ENCODE results near the gene SLC22A23.

Gene SLC22A23

DNA sequence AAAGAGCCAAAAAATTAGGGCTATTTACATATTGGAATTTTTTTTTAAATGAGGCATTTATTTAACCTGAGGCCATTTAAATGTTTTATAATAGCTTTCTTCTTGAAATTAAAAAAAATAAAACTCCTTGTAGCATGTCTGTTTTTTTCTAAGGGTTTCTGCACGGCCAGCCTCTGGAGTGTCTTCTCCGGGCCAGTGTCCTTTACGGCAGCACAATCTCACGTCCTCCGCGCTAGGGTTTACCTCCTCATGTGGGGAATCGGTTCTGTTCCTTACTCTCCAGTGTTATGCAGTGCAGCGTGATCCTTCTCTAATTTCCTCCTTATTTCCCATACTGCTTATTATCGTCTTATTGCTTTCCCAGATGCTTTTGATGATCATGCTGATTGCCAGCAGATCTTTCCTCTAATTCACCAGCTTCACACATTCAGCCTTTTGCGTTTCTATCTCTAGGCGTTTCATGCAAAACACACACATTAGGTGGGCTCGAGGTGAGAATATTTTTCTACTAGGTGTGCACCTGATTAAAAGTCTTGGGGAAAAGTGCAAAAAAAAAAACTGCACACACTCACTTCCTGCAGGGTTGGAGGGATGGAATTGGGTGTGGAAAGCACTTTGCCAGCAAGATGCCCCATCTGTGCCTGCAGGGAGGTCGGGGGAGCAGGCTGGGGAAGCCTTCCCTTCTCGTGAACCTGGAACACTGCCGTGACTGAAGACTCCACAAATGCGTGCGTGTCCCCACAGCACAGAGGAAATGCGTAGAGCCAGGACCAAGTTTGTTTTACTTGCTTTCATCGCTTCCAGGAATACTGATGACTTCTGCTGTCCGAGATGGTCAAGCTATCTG lies 142.0 kb downstream of the SLC22A23 start:
- no peak for DNase-seq

- DNase-seq, result no peak
Observed at GRCh38 chr6:3314176-3314575, 142.7 kb downstream of the SLC22A23 start.

- no peak for DNase-seq
Observed at GRCh38 chr6:3312604-3313231, 144.1 kb downstream of the SLC22A23 start.

DNA sequence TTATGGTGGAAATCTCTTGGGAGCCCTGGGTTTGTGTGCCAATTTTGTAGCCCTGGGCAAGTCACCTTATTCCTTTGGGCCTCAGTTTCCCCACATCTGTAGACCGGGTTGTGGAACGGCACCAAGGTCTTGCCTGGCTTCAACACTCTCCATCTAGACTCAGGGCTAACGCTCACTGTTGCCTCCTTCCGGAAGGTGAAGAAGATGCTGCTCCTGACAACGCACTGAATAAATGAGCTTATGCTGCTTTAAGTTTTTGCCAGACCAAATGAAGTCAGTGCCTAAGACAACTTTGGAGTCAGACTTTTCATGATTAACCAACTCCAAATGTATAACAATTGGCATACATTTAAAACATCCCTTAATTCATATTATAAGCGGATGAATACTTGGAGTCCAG lies 145.0 kb downstream of the SLC22A23 start:
- DNase-seq, result no peak

DNA sequence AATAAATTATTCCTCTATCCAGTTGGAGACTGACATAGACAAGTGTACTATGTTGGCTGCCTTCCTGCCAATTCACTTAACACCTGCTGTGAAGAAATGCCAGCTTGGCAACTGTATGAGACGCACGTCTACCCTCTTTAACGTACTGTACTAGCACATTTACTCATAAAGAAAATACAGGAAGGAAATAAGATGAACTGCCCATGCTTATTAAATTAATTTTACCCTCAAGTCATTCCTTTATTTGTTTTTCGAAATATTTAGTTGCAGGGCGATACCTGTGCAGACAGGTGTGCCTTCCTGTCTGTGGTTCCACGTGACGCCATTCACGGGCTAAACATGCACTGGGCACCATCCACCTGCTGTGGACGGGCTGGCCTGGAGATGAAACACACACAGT lies 146.1 kb downstream of the SLC22A23 start:
- no peak for DNase-seq

DNA sequence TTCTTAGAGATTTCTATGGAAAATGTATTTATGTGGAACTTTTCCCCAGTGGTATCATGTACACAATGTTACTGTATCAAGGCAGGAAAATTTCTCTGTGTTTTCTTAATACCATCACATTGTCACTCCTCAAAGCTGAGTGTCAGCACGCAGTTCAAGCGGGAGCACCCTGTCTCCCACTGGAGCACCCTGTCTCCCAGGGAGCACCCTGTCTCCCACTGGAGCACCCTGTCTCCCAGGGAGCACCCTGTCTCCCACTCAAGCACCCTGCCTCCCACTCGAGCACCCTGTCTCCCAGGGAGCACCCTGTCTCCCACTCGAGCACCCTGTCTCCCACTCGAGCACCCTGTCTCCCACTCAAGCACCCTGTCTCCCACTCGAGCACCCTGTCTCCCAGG lies 146.8 kb downstream of the SLC22A23 start:
- DNase-seq, result no peak

DNA sequence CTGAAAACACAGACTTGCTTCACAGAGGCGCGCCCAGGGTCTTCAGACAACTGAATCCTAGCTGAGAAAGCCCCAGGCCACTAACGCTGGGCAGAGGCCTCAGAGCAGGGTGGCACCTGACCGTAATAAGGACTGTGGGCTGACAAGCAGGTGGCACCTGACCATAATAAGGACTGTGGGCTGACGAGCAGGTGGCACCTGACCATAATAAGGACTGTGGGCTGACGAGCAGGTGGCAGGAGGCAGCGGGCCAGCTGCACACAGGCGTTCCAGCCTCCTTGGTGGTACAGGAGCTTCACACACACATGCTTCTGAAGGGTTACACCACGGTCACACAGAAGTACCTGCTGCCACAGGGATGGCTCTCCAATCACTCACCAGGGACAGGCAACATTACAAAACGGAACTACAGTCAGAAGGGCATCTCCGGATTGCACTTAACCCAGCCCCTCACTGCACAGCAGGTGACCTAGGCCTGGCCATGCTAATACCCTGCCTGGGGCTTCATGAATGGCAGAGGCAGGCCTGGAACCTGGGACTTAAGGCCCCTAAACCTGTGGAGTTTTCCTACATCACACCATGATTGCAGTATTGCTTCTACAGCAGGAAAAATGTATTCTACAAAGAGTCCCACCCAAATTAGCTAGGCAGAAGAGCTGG lies 147.3 kb downstream of the SLC22A23 start:
- no peak for DNase-seq

DNA sequence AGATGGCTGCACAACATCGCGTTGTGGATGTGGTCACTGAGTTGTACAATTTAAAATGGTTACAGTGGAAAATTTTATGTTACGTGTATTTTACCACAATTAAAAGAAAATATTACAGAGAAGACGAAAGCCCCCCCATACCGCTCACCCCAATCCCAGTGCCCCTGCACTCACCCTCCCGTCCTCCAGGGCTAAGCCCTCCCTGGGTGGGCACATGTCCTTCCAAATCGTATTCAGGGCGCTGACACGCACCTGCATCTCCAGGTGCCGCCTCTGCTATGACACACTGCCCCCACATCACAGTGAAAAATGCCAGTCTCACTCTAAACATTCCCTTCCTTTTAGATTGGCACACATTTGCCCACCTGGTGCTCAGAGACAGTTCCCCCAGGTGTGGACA lies 148.7 kb downstream of the SLC22A23 start:
- DNase-seq, result no peak

GRCh38 chr6:3307436-3307835 lies 149.4 kb downstream of the SLC22A23 start:
- DNase-seq, result no peak

DNA sequence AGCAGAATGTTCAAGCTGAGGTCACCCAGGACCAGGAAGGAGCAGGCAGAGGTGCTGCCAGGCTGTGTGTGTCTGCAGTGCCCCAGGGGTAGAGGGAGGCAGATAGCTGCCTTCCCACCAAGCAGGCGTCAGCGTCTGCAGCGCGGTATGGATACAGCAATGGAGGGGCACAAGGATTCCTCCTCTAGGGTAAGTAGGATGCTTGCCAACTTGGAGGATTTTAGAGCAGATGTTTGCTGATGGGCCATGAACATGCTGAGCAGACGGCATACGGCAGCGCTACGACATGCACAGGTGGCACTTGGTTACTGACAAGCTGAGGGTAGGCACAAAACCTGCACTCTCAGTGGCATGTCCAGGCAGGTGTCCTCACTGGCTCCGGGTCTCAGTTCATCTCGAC lies 150.0 kb downstream of the SLC22A23 start:
- no peak for DNase-seq

DNA sequence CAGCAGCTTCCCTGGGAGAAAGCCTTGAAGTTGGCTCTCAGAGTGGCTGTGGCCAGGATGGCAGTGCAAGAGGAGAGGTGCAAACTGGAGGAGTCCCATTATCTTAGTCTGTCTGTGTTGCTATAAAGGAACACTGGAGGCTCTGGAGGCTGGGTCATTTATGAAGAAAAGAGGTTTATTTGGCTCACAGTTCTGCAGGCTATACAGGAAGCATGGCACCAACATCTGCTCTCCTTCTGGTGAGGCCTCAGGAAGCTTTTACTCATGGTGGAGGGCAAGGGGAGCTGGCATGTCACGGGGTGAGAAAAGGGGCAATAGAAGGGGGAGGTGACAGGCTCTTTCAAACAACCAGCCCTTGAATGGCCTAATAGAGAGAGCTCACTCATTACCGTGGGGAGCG lies 151.0 kb downstream of the SLC22A23 start:
- DNase-seq, result no peak

- DNase-seq, result no peak
Observed at GRCh38 chr6:3305216-3305565, 151.7 kb downstream of the SLC22A23 start.

DNA sequence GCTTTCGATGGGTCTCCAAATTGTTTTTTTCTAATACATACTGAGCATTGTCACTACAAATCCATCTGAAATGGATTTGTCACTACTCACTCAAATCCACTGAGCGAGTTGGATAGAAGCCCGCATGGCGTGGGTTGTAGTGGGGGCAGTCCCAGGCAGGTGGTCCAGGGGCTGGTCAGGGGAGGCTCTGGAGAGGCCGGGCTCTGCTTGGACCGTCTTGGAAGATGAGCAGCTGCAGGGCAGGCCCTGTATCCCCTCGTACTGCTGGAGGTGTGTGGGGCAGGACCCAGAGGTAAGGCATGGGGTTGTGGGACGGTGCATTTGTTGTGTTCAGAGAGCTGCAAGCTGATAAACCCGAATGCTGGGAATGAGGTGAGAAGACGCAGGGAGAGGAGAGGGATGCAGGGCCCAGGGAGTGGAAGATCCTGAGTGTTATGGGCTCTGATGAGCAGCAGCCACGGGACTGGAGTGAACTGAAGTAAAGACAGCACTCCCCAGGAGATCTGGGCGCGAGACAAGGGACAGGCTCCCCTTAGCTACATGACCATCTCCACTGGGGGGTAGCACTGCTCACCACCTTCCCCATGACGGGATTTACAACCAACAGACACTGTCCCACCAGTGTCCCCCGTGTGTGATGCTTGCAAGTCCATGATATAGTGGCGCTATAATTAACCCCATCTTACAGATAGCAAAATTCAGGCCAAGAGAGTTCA lies 152.2 kb downstream of the SLC22A23 start:
- no peak for DNase-seq

DNA sequence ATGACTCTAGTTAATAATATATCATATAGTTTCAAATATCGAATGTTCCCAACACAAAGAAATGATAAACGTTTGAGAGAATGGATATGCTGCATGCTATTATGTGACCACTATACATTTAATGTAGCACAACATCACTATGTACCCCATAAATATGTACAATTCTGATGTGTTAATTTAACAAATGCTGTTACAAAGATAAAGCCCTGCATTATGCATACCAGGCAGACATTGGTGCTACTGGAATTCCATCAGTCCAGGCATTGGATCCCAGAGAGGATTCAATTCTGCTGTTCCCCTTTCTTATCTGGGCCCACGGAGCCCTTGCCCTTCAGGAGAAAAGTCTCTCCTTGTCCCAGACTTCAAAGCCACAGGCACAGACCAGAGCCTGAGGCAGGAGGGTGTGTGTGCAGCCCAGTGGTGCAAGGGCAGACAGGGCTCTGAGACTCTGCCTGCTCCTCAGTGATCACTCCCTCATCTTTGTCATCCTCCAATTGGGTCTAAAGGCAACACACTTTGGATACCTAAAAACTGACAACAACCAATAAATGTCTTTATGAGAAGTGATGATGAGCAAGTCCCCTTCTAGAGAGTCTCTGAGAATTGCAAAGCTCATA lies 152.9 kb downstream of the SLC22A23 start:
- no peak for DNase-seq

DNA sequence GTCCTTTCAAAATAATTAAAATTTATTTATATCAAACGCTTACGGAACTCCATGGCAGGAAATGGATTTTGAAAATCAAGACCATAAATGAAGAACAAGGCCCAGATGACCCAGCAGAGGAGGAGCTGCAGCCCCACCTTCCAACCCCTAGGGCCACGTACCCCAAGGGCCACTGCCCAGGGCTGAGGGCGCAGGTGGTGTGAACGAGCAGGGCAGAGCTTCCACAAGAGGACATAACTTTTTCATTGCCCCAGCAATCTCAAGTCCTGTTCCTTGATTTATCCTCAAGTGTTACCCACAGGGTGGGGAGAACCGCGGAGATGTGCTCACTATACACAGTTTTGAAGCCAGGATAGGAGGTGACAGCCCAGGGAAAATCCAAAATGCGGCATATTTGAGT lies 155.3 kb downstream of the SLC22A23 start:
- DNase-seq, result no peak

DNA sequence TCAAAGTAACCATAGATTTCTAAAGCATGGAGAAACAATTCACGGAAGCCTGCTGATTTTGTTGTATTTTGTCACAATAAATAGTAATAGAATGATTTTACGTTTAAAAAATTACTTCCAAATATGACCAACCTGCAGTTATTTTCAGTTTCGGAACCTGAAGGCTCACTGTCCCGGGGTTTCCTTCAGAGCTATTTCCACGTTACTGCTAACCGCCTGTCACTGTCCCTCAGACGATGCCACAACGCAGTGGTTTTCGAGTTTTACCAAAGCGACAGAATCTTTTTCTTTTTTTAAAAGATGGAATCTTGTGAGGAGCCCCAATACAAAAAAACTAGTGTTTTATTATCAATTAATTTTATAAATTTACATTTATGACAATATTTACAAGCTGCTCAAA lies 157.6 kb downstream of the SLC22A23 start:
- no peak for DNase-seq

GRCh38 chr6:3297909-3298308 lies 158.9 kb downstream of the SLC22A23 start:
- DNase-seq, result no peak

DNA sequence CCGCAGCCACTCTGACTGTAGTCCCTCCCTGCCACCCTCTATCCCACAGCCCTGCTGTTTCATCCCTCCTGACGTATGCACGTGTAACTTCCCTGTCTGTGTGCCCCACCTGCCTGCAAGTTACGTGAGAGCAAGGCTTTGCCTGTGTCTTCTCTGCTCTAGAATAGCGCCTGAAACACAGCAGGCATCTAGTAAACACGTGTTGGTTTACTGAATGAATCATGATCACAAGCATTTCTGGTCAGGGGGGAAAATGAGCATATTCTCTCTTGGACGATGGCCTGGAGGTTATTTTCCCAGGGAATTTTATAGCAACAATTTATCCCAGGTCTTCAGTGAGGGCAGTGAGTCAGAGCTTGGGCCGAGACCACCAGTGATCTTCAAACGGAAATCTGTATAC lies 159.8 kb downstream of the SLC22A23 start:
- no peak for DNase-seq

DNA sequence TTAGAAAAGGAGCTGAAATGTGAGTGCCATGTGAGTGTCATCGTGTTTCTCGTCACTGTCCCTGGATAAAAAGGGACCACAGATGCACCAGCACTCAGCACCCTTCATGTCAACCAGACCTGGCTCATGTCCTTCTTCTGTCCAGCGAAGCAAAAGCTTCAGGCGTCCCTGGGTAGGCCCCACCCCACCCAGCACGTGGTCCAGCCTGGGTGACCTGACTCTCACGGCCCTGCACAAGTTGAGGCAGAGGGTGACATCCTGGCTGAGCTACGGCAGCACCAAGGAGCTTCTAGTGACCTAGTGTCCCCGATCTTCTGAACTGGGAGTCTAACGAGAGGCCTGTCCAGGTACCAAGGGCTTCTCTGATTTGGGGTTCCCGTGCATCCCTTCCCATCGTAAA lies 160.3 kb downstream of the SLC22A23 start:
- DNase-seq, result no peak

- DNase-seq, result no peak
Observed at GRCh38 chr6:3296078-3296477, 160.8 kb downstream of the SLC22A23 start.

DNA sequence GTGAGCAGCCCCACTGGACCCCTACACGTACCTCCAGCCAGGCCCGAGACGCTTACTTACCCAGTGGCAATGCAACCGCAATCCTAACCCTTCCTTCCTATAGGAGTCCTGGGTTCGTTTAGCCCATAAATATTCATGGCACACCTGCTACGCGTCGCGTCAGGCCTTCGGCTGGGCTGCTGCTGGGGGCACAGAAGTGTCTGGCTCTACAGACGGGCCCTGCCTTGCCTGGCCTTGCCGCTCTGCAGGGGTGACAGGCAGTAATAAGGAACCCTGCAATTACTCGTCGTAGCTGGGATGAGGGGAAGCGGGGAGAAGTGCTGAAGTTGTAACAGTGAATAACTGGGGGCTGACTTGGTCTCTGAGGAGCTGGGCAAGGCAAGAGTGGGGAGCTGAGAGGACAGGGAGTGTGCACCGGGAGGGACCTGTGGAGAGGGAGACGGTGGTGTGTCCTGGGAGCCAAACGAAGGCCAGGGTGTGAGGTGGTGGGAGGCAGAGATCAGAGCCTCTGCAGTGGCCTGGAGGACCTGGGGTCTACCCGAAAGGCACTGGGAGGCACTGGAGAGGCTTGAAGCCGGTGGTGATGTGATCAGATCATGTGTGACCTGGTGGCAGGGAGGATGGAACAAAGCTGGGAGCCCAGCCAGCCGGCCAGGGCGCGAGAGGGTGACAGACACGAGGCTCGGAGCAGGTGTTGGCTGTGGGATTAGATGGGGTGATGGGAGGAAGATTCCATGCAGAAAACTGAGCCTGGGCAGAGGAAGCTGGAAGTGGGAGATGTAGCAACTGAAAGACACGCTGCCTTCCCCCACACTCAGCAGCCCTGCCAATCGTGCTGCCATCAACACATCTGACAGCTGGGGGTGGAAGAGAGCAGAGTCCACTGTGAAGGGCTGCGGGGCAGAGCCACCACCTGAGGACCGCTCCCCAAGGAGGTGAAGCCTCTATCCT lies 161.7 kb downstream of the SLC22A23 start:
- DNase-seq, result no peak

DNA sequence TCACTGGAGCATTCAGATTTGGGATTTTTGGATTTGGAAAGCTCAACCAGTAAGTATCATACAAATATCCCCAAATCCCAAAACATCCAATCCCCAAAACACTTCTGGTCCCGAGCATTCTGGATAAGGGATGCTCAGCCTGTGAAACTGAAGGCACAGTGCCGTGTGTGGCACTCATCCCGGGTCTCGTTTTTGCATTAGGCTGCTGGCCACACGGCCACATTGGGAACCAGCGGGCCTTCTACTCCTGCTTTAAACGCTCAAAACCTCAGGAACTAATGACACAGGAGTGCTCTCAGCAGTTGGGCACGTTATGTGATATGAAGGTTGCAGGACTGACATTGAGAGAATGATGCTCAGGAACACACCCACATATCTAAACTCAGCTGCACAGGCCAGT lies 162.5 kb downstream of the SLC22A23 start:
- DNase-seq, result no peak

Measured in amniotic stem cell (primary cell).